Right lobe of liver (tissue), 4 donors: ENCODE results near the gene SSBP3.

Experiments
- POLR2A ChIP-seq: fragments of 450-650 bp; IDR thresholded peaks from one replicate; pipeline ENCODE4 v1.6.1; 2017; ENCODE audit warnings: antibody characterized with exemption, mild to moderate bottlenecking
- TF ChIP-seq, protein P1 (sequence below), 4 donors: fragments of 200-600 bp in 3 of 4; fragments of 450-650 bp in 1 of 4; IDR thresholded peaks; one replicate each; pipeline versions ENCODE4 v1.5.1 to v1.8.0; 2016 to 2022; ENCODE audit warnings: antibody characterized with exemption in 4 of 4, mild to moderate bottlenecking in 2 of 4
- donor health status: DM: no; HTN: no; CAD: no.
- donor health status: DM: no; HTN: no; CAD: no.
- donor health status: DM: no; HTN: yes; CAD: no.

DNA sequence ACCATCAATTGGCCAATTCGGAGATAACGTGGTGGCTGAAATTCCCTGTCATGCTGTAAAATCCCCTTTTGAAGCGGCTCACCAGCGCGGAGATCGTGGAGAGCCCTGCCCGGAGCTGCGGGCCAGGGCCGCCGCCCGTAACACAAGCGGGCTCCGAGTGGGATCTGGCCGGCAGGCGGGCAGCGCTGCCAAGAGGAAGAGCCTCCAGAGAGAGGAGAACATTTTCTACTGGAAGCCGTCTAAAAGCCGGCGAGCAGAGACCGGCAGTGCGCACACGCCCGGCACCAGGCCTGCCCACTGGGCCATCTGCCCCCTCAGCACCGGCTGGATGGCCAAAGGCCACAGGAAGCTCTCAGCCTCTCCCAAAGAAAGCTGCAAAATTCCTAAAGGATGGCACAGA is 15.5 kb downstream of the SSBP3 start:
- TF ChIP-seq POLR2A, result no peak
- TF ChIP-seq, protein P1, sequence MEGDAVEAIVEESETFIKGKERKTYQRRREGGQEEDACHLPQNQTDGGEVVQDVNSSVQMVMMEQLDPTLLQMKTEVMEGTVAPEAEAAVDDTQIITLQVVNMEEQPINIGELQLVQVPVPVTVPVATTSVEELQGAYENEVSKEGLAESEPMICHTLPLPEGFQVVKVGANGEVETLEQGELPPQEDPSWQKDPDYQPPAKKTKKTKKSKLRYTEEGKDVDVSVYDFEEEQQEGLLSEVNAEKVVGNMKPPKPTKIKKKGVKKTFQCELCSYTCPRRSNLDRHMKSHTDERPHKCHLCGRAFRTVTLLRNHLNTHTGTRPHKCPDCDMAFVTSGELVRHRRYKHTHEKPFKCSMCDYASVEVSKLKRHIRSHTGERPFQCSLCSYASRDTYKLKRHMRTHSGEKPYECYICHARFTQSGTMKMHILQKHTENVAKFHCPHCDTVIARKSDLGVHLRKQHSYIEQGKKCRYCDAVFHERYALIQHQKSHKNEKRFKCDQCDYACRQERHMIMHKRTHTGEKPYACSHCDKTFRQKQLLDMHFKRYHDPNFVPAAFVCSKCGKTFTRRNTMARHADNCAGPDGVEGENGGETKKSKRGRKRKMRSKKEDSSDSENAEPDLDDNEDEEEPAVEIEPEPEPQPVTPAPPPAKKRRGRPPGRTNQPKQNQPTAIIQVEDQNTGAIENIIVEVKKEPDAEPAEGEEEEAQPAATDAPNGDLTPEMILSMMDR (IDR thresholded peaks at IDR 0.05), result no peak
